Body of pancreas (tissue), 4 donors: ENCODE results near the gene MBD1.
"Not testable (repeated sequence)": the region's sequence is repeated elsewhere in the genome, so short reads cannot be mapped to it uniquely, and the experiment has no call there.

Source experiments
- CTCF ChIP-seq, 7 experiments: fragments of 450-650 bp in 4 of 7; fragments of 200-600 bp in 3 of 7; sonication (generic) in 3 of 7; IDR thresholded peaks; one replicate each; pipeline ENCODE4 v1.5.1; 2016 to 2019; ENCODE audit warnings: antibody characterized with exemption in 7 of 7
- POLR2A ChIP-seq, 3 donors: fragments of 450-650 bp; IDR thresholded peaks; one replicate each; pipeline ENCODE4 v1.6.1; 2016; ENCODE audit warnings: antibody characterized with exemption in 3 of 3, mild to moderate bottlenecking in 2 of 3

GRCh38 chr18:50308851-50309250 lies 27.5 kb upstream of the MBD1 start:
- TF ChIP-seq CTCF, POLR2A (IDR thresholded peaks at IDR 0.05): not testable (repeated sequence)
